22Rv1 (cell line): ENCODE measurements around the gene MMP24OS.
A peak's percentile ranks its signal among the peaks of the same experiment; 100 is the strongest.

Source experiments
- H3K27ac ChIP-seq: fragments of 450-650 bp; 2 replicates; pipeline ENCODE4 v1.5.1; 2017
- ZFX ChIP-seq: fragments of 450-650 bp; IDR thresholded peaks from 2 replicates; pipeline ENCODE4 v1.6.1; 2017; ENCODE audit warnings: antibody characterized with exemption, borderline replicate concordance
- TF ChIP-seq, protein P1 (sequence below): fragments of 450-650 bp; IDR thresholded peaks from 2 replicates; pipeline ENCODE4 v1.5.1; 2017; ENCODE audit warnings: mild to moderate bottlenecking

The MMP24OS gene

DNA sequence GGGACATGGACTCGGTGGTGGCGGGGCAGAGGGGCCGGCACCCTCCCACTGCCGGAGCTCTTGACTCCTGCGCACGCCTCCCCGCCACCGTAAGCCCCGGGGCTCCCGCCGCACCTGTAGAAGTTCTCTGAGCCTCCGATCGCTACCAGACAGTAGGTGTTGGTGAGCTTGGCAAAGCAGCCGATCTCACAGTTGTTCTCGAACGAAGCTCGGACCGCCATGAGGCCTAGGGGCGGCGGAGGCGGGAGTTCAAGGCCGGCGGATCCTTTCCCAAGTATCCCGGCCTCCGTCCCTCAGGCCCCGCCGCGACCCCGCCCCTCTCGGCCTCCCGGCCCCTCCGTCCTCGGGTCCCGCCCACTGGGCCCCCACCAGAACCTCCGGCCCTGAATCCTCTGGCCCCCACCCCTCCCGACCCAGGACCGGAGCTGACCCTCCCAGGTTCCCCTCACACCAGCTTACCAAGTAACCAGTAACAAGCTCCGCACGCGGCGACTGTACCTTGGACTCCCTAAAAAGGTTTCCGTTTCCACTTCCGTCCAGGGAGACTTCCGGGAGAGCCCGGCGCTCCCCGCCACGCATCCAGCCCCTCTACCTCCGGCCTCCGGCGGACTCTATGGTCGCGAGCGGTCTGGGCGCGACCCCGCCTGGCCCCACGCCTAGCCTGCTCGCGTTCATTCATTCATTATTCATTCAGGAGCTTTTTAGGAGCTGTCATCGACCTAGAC, 6.5 kb upstream of the MMP24OS start, which contains the start of gene EIF6:
EIF6 (minus strand) TSS at position 506 of the 725 bp plus-strand sequence; CDS start at position 221, 285 bp downstream.
- peak within 1 kb of the TSS; percentile 85 for H3K27ac ChIP-seq
- TF ChIP-seq, protein P1, sequence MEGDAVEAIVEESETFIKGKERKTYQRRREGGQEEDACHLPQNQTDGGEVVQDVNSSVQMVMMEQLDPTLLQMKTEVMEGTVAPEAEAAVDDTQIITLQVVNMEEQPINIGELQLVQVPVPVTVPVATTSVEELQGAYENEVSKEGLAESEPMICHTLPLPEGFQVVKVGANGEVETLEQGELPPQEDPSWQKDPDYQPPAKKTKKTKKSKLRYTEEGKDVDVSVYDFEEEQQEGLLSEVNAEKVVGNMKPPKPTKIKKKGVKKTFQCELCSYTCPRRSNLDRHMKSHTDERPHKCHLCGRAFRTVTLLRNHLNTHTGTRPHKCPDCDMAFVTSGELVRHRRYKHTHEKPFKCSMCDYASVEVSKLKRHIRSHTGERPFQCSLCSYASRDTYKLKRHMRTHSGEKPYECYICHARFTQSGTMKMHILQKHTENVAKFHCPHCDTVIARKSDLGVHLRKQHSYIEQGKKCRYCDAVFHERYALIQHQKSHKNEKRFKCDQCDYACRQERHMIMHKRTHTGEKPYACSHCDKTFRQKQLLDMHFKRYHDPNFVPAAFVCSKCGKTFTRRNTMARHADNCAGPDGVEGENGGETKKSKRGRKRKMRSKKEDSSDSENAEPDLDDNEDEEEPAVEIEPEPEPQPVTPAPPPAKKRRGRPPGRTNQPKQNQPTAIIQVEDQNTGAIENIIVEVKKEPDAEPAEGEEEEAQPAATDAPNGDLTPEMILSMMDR = no peak
- no peak for TF ChIP-seq ZFX

DNA sequence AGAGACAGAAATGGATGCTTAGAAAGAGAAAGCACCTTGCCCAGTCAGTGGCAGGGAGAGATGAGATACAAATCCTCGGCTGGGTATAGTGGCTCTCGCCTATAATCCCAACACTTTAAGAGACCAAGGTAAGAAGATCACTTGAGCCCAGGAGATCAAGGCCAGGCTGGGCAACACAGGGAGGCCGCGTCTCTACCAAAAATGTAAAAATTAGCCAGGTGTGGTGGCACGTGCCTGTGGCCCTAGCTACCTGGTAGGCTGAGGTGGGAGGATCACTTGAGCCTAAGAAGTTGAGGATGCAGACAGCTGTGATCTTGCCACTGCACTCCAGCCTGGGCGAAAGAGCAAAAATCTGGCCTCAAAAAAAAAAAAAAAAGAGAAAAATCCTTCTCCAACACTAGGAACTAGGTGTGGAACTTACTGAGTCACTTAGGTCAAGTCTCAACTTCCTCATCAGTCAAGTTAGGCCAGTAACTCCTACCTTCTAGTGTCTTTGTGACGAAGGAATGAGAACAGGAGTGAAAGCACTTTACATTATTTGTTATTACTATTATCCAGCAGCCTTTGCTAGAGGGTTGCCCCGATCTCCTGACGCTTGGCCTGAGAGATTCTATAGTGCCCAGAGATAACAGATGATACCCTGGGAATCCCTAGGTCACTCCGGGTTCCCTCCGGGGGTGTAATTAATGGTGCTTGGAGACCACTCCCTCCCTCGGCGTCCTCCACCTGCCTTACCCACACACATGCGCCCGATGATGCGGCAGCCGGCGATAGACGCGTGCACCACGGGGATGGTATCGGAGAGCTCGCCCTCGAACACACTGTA, 5.7 kb upstream of the MMP24OS start:
- no peak for TF ChIP-seq ZFX
- TF ChIP-seq, protein P1 = no peak
- H3K27ac ChIP-seq = peak overlapping the region; percentile 85

DNA sequence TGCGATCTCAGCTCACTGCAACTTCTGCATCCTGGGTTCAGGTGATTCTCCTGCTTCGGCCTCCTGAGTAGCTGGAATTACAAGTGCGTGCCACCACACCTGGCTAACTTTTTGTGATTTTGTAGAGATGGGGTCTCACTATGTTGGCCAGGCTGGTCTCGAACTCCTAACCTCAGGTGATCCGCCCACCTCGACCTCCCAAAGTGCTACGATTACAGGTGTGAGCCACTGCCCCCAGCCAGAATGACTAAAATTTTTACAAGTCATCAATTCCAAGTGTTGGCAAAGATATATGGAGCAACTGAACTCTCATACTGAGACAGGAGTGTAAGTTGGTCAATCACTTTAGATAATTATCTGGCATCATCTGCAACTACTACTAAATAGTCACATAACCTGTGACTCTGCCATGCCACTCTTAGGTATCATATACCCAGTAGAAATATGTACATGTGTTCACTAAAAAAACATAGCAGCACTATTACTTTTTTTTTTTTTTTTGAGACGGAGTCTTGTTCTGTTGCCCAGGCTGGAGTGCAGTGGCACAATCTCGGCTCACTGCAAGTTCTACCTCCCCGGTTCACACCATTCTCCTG, 3.7 kb upstream of the MMP24OS start:
- no peak for TF ChIP-seq ZFX
- TF ChIP-seq, protein P1 = no peak
- H3K27ac ChIP-seq = no peak overlapping the region

DNA sequence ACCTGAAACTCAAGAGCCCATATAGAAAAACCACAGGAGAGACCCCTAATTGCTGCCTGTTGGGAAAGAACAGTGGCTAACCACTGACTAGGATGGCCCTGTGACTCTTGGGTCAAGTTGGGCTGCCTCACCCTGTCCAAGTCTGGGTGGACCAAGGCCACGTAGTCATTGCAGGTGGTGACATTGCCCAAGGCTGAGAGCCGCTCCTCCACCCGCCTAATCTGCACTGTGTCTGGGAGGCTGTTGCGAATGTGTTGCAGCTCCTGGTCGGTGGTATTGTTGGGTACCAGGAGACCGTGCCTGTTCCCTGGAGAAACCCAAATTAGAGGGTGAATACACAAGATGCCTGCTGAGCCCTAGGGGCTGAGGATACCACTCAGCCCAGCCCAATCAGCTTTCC, 2.6 kb upstream of the MMP24OS start:
- peak overlapping the region; percentile 8; the same call in 1 of the 2 replicates for H3K27ac ChIP-seq
- no peak for TF ChIP-seq ZFX
- TF ChIP-seq, protein P1 = no peak

DNA sequence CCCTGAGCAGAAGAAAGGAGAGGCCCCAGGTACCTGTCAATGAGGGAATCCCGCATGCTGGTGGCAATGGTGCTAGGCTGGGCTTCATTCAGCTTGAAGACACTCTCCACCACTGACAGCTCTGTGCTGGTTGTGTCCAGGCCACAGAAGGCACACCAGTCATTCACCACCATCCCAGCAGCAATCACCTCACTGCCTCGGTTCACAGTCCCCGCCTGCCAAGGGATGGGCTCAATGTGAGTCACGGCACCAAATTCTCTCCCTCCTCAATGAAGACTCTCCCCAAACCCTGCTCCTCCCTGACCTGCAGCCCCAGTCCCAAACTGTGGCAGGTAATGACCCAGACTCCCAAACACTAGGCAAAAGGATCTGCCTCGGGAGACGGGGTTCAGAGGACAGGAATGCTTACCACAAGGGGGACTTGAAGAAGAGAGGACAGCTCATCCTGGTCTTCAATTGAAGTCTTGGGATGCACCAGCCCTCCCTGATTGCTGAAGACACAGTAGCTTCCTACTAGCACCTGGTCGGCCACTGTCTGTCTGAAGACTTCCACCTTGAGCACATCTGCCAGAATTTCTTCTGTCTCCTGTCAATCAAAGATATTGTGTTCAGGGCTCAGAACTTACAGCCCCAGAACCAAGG, 1.7 kb upstream of the MMP24OS start:
- H3K27ac ChIP-seq = peak overlapping the region; percentile 87
- TF ChIP-seq, protein P1 = no peak
- no peak for TF ChIP-seq ZFX

DNA sequence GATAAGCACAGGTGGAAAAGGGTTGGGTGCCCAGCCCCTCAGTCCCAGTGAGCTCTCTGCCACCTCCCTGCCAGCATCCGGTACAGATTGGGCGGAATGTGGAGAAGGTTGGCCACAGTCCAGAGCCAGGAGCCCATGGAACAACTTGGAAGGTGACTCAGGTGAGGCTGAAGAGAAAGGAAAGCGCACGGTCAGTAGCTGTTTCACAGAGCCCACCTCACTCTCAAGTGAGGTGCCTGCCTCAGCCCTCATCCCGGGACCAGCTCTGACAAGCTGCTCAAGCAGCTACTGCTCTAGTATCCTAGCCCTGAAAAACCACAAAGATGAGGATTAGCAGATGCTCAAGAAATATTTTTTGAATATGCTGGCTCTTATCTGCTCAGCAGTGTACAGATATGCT, 1.1 kb upstream of the MMP24OS start:
- H3K27ac ChIP-seq = peak overlapping the region; percentile 87

More for the DNA sequence above, 1.1 kb upstream of the MMP24OS start:
- TF ChIP-seq ZFX = no peak
- TF ChIP-seq, protein P1 = no peak
